ENCODE measurements around the gene CTIF.

- TF ChIP-seq CTCF (IDR thresholded peaks at IDR 0.05; ENCODE audit: low read depth, low read length) = peak; percentile 34; the same call in 1 of the 2 replicates
- no peak for TF ChIP-seq EZH2phosphoT487 (IDR thresholded peaks at IDR 0.05; ENCODE audit: low read depth)
Observed at GRCh38 chr18:48799724-48800315, 261.0 kb downstream of the CTIF start.
